Subcutaneous preadipocyte (primary cell): ENCODE results near the gene ZNHIT6. TPM values are rescaled to one million over a fixed set of nuclear protein-coding genes. Genes with fewer than 3 reads are reported as not detected.

Experiments
- total RNA-seq: library from RNA; depleted of rRNA; stranded (reverse); fragments of >200 nt; gene quantifications from 2 replicates; pipeline ENCODE4 v1.2.3, GENCODE V29; 2012

The ZNHIT6 gene, protein sequence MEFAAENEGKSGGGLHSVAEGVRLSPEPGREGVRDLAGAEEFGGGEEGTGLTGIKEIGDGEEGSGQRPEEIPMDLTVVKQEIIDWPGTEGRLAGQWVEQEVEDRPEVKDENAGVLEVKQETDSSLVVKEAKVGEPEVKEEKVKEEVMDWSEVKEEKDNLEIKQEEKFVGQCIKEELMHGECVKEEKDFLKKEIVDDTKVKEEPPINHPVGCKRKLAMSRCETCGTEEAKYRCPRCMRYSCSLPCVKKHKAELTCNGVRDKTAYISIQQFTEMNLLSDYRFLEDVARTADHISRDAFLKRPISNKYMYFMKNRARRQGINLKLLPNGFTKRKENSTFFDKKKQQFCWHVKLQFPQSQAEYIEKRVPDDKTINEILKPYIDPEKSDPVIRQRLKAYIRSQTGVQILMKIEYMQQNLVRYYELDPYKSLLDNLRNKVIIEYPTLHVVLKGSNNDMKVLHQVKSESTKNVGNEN
- 11.0 and 12.3 TPM in 2 replicates for total RNA-seq

DNA sequence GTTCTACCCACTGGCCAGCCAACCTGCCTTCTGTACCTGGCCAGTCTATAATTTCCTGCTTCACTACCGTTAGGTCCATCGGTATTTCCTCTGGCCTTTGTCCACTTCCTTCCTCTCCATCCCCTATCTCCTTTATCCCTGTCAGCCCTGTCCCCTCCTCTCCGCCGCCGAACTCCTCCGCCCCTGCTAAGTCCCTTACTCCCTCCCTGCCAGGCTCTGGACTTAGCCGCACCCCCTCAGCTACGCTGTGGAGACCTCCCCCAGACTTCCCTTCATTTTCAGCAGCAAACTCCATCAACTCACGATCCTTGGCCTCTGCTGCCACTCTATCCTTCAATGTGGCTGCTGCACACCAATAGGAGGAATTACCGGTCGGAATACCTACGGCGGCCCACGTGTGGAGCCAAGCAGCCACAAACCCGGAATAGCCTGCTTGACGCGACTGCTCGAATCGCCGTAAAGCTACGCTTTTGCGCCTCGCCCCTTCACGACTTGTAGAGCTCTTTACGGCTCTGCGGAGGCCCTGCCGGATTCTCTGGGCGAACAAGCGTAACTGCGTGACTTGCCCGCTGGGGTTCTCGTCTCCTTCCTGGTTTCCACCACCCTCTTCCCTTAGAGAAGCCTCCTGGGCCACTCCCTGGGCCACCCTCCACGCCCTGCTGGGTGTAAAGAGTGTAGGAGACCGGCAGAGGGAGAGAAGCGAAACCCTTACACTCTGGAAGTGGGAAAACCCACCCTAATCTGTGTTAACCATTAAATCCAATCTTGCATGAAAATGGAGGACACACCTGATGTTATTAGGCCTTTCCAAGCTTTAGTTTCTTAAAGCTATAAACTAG lies at the start of gene ZNHIT6:
ZNHIT6 (minus strand) TSS at position 444 of the 839 bp plus-strand sequence; CDS start at position 295, 149 bp downstream.

Other genes starting within 250 kb of the ZNHIT6 start
- 70.9 and 76.6 TPM in 2 replicates for gene DDAH1, start 243.3 kb downstream of the ZNHIT6 start, total RNA-seq
- gene CCN1, start 127.7 kb downstream of the ZNHIT6 start, total RNA-seq, result 23.7 and 26.1 TPM in 2 replicates